Right lobe of liver (tissue), 4 donors: ENCODE data around the gene MOCS1.

ENCODE experiments used
- CTCF ChIP-seq, 4 donors: fragments of 200-600 bp in 3 of 4; fragments of 450-650 bp in 1 of 4; IDR thresholded peaks; one replicate each; pipeline versions ENCODE4 v1.5.1 to v1.8.0; 2016 to 2022; ENCODE audit warnings: antibody characterized with exemption in 4 of 4, mild to moderate bottlenecking in 2 of 4
- POLR2A ChIP-seq: fragments of 450-650 bp; IDR thresholded peaks from one replicate; pipeline ENCODE4 v1.6.1; 2017; ENCODE audit warnings: antibody characterized with exemption, mild to moderate bottlenecking
- donor health status: DM: no; HTN: no; CAD: no.
- donor health status: DM: no; HTN: no; CAD: no.
- donor health status: DM: no; HTN: yes; CAD: no.

GRCh38 chr6:39958947-39959346 is 24.7 kb upstream of the MOCS1 start:
- no peak for TF ChIP-seq CTCF (IDR thresholded peaks at IDR 0.05)
- no peak for TF ChIP-seq POLR2A
